Gastroesophageal sphincter (tissue), 4 donors: ENCODE measurements around the gene ARHGAP18. TPM values are rescaled to one million over a fixed set of nuclear protein-coding genes. Genes with fewer than 3 reads are reported as not detected.

Experiments
- ATAC-seq: fragments of 150-250 bp; one replicate; pipeline ENCODE4 v1.9.1; 2016; ENCODE audit warnings: mild to moderate bottlenecking, moderate library complexity
- H3K27ac ChIP-seq, 4 donors: fragments of 200-600 bp; sonication (generic) in 3 of 4; 1 replicate in 3 of 4; 2 replicates in 1 of 4; pipeline ENCODE4 v1.5.1; 2016 to 2019
- H3K27me3 ChIP-seq: fragments of 200-600 bp; sonication (generic); one replicate; pipeline ENCODE4 v1.5.1; 2019
- H3K36me3 ChIP-seq, 2 donors: fragments of 200-600 bp; sonication (generic); one replicate each; pipeline ENCODE4 v1.5.1; 2019; ENCODE audit warnings: control low read depth in 1 of 2
- H3K4me1 ChIP-seq, 3 donors: fragments of 200-600 bp; sonication (generic); 1 replicate in 2 of 3; 2 replicates in 1 of 3; pipeline ENCODE4 v1.5.1; 2016 to 2019; ENCODE audit warnings: control low read depth in 2 of 3
- H3K4me3 ChIP-seq, 2 donors: fragments of 200-600 bp; sonication (generic); one replicate each; pipeline ENCODE4 v1.5.1; 2019; ENCODE audit warnings: mild to moderate bottlenecking in 1 of 2, moderate library complexity in 1 of 2
- H3K9me3 ChIP-seq, 3 donors: fragments of 200-600 bp; sonication (generic); one replicate each; pipeline ENCODE4 v1.5.1; 2017 to 2019; ENCODE audit warnings: control low read depth in 2 of 3
- CTCF ChIP-seq, 4 experiments: fragments of 200-600 bp in 2 of 4; fragments of 450-650 bp in 2 of 4; sonication (generic) in 1 of 4; IDR thresholded peaks; one replicate each; pipeline ENCODE4 v1.5.1; 2017 to 2019; ENCODE audit warnings: antibody characterized with exemption in 4 of 4, mild to moderate bottlenecking in 2 of 4, moderate library complexity in 2 of 4
- EP300 ChIP-seq: sonication (generic); formaldehyde crosslinking; IDR thresholded peaks from one replicate; pipeline ENCODE4 v1.6.1; 2017; ENCODE audit warnings: antibody characterized with exemption, mild to moderate bottlenecking
- POLR2A ChIP-seq, 2 donors: fragments of 450-650 bp; IDR thresholded peaks; one replicate each; pipeline ENCODE4 v1.6.1; 2017; ENCODE audit warnings: antibody characterized with exemption in 2 of 2, mild to moderate bottlenecking in 2 of 2, moderate library complexity in 1 of 2
- POLR2AphosphoS5 ChIP-seq: sonication (generic); formaldehyde crosslinking; IDR thresholded peaks from one replicate; pipeline ENCODE4 v1.6.1; 2017; ENCODE audit warnings: antibody characterized with exemption
- WGBS, 2 donors: methylation state at CpG; one replicate each; pipeline ENCODE4 v1.1.5; 2018; ENCODE audit warnings: low coverage in 1 of 2; 5-methylcytosine and 5-hydroxymethylcytosine counted together
- total RNA-seq, 4 donors: library from RNA; depleted of rRNA; stranded (reverse); fragments of >200 nt; gene quantifications; one replicate each; pipeline ENCODE4 v1.1.0, GENCODE V29; 2016

ARHGAP18 gene
- total RNA-seq, 4 donors from 2014 or later, result 2.8 to 15.0 (median 9.4) TPM

GRCh38 chr6:129604321-129604720, 105.7 kb downstream of the ARHGAP18 start:
- ATAC-seq, result no peak
- Histone ChIP-seq H3K4me3 (no peak overlapping the region), H3K36me3 (no peaks in the 10 kb centered on the region), H3K4me1 (no peaks in the 10 kb centered on the region), H3K27me3 (no peaks in the 10 kb centered on the region), H3K9me3 (no peaks in the 10 kb centered on the region), H3K27ac (no peak overlapping the region)
- TF ChIP-seq EP300, result no peak
- TF ChIP-seq CTCF (IDR thresholded peaks at IDR 0.05), result no peak
- no peak for TF ChIP-seq POLR2AphosphoS5
- no peak for TF ChIP-seq POLR2A (IDR thresholded peaks at IDR 0.05)
- WGBS, 2 donors, result 92 to 95% methylated on average over 4 of the region's 4 CpGs

DNA sequence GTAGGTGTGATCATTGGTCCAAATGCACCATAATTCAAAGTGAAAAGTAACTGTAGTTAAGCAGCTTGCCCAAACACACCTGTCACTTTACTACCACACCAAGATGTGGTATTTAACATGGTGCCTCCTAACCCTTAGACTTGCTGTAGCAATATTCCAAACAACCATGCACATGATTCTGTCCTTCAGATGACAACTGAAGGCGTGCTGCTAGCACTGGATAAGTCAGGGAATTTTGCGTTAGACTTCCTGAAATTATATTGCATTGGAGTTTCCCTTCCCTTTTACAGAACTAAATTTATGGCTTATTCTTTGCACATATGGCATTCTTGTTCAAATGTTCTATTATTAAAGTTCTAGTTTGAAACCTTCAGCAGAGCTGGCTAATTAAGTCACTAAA, 106.2 kb downstream of the ARHGAP18 start:
- Histone ChIP-seq H3K36me3 (no peaks in the 10 kb centered on the region), H3K27ac (no peak overlapping the region), H3K27me3 (no peaks in the 10 kb centered on the region), H3K4me3 (no peak overlapping the region), H3K4me1 (no peaks in the 10 kb centered on the region), H3K9me3 (no peaks in the 10 kb centered on the region)
- no peak for TF ChIP-seq EP300
- no peak for TF ChIP-seq POLR2AphosphoS5
- TF ChIP-seq POLR2A (IDR thresholded peaks at IDR 0.05), result no peak
- no peak for TF ChIP-seq CTCF (IDR thresholded peaks at IDR 0.05)
- WGBS, 2 donors, result 85 to 100% methylated on average over 2 of the region's 2 CpGs
- no peak for ATAC-seq

DNA sequence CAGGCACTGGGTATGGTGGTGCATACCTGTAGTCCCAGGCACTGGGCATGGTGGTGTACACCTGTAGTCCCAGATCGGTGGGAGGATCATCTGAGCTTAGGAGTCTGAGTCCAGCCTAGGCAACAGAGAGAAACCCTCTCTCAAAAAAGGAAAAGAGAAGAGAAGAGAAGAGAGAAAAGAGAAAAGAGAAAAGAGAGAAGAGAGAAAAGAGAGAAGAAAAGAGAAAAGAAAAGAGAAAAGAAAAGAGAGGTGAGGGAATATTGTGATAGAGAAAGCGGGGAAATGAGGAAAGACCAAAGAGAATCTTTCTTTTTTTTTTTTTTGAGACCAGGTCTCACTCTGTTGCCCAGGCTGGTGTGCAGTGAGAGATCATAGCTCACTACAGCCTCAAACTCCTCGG, 108.7 kb downstream of the ARHGAP18 start:
- Histone ChIP-seq H3K36me3 (no peaks in the 10 kb centered on the region), H3K9me3 (no peaks in the 10 kb centered on the region), H3K27me3 (no peaks in the 10 kb centered on the region), H3K4me3 (no peak overlapping the region), H3K4me1 (no peaks in the 10 kb centered on the region), H3K27ac (no peak overlapping the region)
- ATAC-seq, result no peak
- TF ChIP-seq CTCF (IDR thresholded peaks at IDR 0.05) (no peak), POLR2AphosphoS5 (no peak), POLR2A (IDR thresholded peaks at IDR 0.05) (no peak), EP300 (no peak)
- WGBS, 2 donors, result 73 to 89% methylated on average over 3 of the region's 3 CpGs

DNA sequence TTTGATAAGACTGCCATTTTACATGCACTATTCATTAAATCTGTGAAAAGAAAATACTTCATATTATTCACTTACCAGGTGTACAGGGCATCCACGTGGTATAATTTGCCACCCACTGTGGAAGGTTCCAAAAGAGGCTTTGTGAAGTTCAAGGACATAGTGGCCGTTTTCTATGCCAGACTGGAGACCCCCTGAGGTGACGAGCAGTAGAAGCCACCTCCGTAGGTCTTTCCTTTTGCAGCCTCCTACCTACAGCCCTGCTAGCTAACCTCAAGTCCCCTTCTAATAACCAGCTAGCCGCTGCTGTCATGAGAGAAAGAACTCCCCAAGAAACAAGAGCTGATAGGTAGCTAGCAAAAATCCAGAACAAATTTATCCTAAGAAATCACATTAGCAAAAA, 110.5 kb downstream of the ARHGAP18 start:
- ATAC-seq, result no peak
- Histone ChIP-seq H3K4me1 (no peaks in the 10 kb centered on the region), H3K36me3 (no peaks in the 10 kb centered on the region), H3K27ac (no peak overlapping the region), H3K4me3 (no peak overlapping the region), H3K9me3 (no peaks in the 10 kb centered on the region), H3K27me3 (no peaks in the 10 kb centered on the region)
- TF ChIP-seq CTCF (IDR thresholded peaks at IDR 0.05) (no peak), EP300 (no peak), POLR2AphosphoS5 (no peak), POLR2A (IDR thresholded peaks at IDR 0.05) (no peak)
- WGBS, 2 donors, result 76 to 85% methylated on average over 4 to 5 of the region's 5 CpGs

GRCh38 chr6:129598244-129599187, 111.5 kb downstream of the ARHGAP18 start:
- H3K4me3 ChIP-seq, result no peak overlapping the region
- ATAC-seq, result no peak

More at GRCh38 chr6:129598244-129599187, 111.5 kb downstream of the ARHGAP18 start:
- Histone ChIP-seq H3K36me3 (no peaks in the 10 kb centered on the region), H3K27me3 (no peaks in the 10 kb centered on the region), H3K9me3 (no peaks in the 10 kb centered on the region), H3K4me1 (no peaks in the 10 kb centered on the region), H3K27ac (no peak overlapping the region)
- TF ChIP-seq CTCF (IDR thresholded peaks at IDR 0.05), result peak; percentile 70 to 87 (median 84)
- no peak for TF ChIP-seq EP300
- WGBS, 2 donors, result 40 to 46% methylated on average over 6 of the region's 6 CpGs
